BJ (cell line): Measurements from ENCODE around the gene RSPO3. TPM values are rescaled to one million over a fixed set of nuclear protein-coding genes. Genes with fewer than 3 reads are reported as not detected.

ENCODE experiments used
- CTCF ChIA-PET: fragments of 350-600 bp; formaldehyde crosslinking; extraction: SDS; loops from one replicate; lab custom pipeline; 2021; ENCODE audit warnings: antibody characterized with exemption, inconsistent platforms; lab: Yijun Ruan, JAX
- POLR2A ChIA-PET: fragments of 300-600 bp; sonication (Branson Sonifier 250); formaldehyde crosslinking; extraction: SDS; loops from one replicate; lab custom pipeline; 2021; ENCODE audit warnings: antibody characterized with exemption; lab: Charles Lee
- DNase-seq: peaks from one replicate; pipeline ENCODE4 v3.0.0-alpha.2; 2011; ENCODE audit warnings: low read depth
- H3K27me3 ChIP-seq: 2 replicates; pipeline ENCODE4 v1.6.0; 2011; ENCODE audit warnings: low read length; ENCODE audit not compliant: control insufficient read depth, insufficient read depth
- H3K36me3 ChIP-seq: 2 replicates; pipeline ENCODE4 v1.5.1; 2011; ENCODE audit warnings: low read length; ENCODE audit not compliant: control insufficient read depth, insufficient read depth
- H3K4me3 ChIP-seq: 2 replicates; pipeline ENCODE4 v1.5.1; 2011; ENCODE audit warnings: low read depth, mild to moderate bottlenecking, control low read depth, low read length
- polyA plus RNA-seq: library from polyadenylated mRNA; depleted of rRNA; stranded (reverse); fragments of >200 nt; gene quantifications from 2 replicates; pipeline ENCODE4 v1.2.3, GENCODE V29; 2011
- TF ChIP-seq, protein P1 (sequence below): IDR thresholded peaks from 2 replicates; pipeline ENCODE4 v1.5.1; 2011; ENCODE audit warnings: low read depth, mild to moderate bottlenecking, control low read depth, inconsistent platforms, low read length, moderate library complexity; ENCODE audit not compliant: insufficient read depth

The RSPO3 gene
- polyA plus RNA-seq, 1 experiment, result not detected

DNA sequence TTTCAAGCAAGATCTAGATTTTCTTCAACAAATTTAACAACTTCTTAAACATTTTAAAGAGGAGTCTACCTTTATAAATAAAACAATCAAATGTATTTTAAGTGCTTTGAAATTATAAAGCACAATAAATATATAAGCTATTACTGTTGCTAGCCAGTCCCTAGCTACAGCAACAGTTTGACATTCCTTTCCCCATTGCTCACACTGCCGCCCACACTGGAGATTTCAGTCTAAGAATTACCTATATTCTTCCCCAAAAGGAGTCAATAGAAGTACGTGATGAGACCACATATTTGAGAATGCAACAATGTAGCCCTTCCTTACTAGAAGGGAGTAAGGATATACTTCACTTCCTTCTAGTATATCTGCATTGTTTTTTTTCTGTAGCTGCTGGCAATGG is 82.8 kb downstream of the RSPO3 start:
- ChIA-PET POLR2A (no interaction called here), CTCF (no interaction called here)
- DNase-seq, result no peak
- Histone ChIP-seq H3K4me3 (no peak overlapping the region), H3K27me3 (no peaks in the 10 kb centered on the region), H3K36me3 (no peaks in the 10 kb centered on the region)
- TF ChIP-seq, protein P1, sequence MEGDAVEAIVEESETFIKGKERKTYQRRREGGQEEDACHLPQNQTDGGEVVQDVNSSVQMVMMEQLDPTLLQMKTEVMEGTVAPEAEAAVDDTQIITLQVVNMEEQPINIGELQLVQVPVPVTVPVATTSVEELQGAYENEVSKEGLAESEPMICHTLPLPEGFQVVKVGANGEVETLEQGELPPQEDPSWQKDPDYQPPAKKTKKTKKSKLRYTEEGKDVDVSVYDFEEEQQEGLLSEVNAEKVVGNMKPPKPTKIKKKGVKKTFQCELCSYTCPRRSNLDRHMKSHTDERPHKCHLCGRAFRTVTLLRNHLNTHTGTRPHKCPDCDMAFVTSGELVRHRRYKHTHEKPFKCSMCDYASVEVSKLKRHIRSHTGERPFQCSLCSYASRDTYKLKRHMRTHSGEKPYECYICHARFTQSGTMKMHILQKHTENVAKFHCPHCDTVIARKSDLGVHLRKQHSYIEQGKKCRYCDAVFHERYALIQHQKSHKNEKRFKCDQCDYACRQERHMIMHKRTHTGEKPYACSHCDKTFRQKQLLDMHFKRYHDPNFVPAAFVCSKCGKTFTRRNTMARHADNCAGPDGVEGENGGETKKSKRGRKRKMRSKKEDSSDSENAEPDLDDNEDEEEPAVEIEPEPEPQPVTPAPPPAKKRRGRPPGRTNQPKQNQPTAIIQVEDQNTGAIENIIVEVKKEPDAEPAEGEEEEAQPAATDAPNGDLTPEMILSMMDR, result no peak

DNA sequence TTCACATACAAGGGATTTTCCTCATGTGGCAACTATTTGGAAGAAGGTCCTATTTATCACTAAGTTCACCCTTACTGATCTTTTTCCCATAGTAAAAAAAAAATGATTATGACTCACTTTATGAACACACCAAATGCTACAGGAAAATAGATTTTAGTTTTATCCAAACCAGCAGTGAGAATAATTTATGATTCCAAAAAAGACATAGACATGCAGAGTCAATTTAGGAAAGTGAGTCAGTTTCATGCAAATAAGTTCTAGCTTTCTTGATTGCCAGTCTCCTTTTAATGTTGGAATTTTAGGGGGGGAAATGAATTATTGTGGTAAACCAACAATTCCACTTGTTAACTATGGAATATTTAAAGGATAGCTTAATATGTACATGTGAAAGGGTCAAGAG is 84.2 kb downstream of the RSPO3 start:
- DNase-seq, result no peak
- ChIA-PET CTCF (interaction anchor here (1.0 kb wide), 1 partner anchor 64 kb away, joined by 3 read pairs; the partner anchor contains the start of gene RNF146), POLR2A (no interaction called here)
- Histone ChIP-seq H3K4me3 (no peak overlapping the region), H3K36me3 (no peaks in the 10 kb centered on the region), H3K27me3 (no peaks in the 10 kb centered on the region)
- TF ChIP-seq, protein P1, result no peak

DNA sequence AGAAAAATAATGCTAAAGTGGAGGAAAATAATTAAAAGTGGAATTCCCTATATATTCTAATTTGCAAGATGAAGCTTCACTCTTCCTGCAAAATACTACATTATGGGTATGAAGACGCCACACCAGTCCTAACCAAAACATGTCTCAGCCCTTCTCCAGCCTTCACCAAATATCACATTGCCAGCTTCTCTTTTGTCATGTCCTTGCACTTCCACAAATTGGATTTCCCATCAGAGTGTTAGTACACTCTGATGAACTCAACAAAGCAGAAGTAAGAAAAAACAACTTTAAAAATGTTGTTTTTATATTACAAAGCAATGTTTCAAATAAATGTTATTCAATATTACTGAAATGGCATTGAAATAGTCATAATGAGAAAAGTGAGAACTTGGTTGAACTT is 85.8 kb downstream of the RSPO3 start:
- no peak for DNase-seq
- POLR2A ChIA-PET, result no interaction called here
- H3K36me3 ChIP-seq, result no peaks in the 10 kb centered on the region
- CTCF ChIA-PET, result no interaction called here
- H3K27me3 ChIP-seq, result no peaks in the 10 kb centered on the region
- TF ChIP-seq, protein P1, result no peak
- no peak overlapping the region for H3K4me3 ChIP-seq

DNA sequence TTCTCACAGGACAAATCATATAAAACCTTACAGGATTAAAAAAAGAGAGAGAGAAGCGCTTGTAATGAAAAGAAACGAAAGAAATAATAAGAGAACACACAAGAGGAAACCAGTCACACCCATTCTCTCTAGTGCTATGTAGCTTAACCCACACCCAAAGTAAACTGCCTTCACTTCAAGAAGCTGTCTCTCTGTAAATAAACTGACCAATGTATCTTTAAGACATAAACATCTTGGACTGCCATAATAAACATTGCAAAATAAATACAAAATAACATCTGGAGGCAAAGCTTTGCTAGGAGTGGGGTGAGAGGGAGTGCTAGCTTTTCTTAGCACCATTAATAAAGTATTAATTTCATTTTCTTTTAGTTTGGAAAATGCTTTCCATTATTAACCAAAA is 86.6 kb downstream of the RSPO3 start:
- Histone ChIP-seq H3K36me3 (no peaks in the 10 kb centered on the region), H3K27me3 (no peaks in the 10 kb centered on the region), H3K4me3 (no peak overlapping the region)
- DNase-seq, result no peak
- CTCF ChIA-PET, result no interaction called here
- TF ChIP-seq, protein P1, result no peak
- POLR2A ChIA-PET, result no interaction called here

DNA sequence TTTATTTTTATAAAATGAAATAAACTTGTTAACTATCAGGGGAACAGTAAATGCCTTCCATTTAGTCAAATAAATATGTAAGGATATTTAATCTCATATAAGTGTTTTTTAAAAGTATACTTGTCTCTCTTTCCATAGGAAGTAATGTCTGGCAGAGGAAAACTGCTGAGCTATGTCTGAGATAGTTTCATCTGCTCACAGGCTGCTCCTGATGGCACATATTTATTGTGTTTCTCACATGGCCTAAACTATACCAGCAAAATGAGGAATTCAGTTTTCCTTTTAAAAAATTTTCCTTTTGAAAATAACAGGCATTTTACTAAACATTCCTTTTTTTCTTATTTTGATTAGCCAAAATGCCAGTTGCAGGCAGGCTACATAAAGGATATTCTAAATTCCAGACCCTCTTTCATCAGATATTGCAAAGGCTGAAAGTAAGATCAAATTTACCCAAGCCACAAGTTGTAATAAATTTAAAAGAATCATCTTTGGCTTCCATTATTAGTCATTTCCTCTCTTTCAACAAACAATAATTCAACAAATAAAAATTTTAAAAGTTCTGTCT is 88.1 kb downstream of the RSPO3 start:
- Histone ChIP-seq H3K4me3 (no peak overlapping the region), H3K36me3 (no peaks in the 10 kb centered on the region), H3K27me3 (no peaks in the 10 kb centered on the region)
- POLR2A ChIA-PET, result no interaction called here
- CTCF ChIA-PET, result no interaction called here
- DNase-seq, result no peak
- TF ChIP-seq, protein P1, result no peak
